Astrocyte of the cerebellum (primary cell): ENCODE results near the gene ECEL1.

ENCODE experiments used
- DNase-seq: peaks from one replicate; pipeline ENCODE4 v3.0.0-alpha.2; 2011; ENCODE audit warnings: low read depth
- H3K4me3 ChIP-seq: 2 replicates; pipeline ENCODE4 v1.5.1; 2011; ENCODE audit warnings: mild to moderate bottlenecking, low read depth, low read length, moderate library complexity
- CTCF ChIP-seq: IDR thresholded peaks from 2 replicates; pipeline ENCODE4 v1.5.1; 2012; ENCODE audit warnings: low read length, low read depth, moderate library complexity, mild to moderate bottlenecking; ENCODE audit errors: missing control alignments
- in situ Hi-C: cut with HindIII; loops from 2 replicates; pipeline ENCODE4 v1.10.0; 2017; ENCODE audit warnings: low sequenced_read_pairs

ECEL1 gene

GRCh38 chr2:232432598-232433184 is 54.9 kb downstream of the ECEL1 start:
- DNase-seq: no peak
- in situ Hi-C loops: loop anchor here (10.0 kb wide), 1 partner anchor 518 kb away; no protein-coding TSS in a partner anchor
- H3K4me3 ChIP-seq: no peak overlapping the region
- no peak for TF ChIP-seq CTCF

- no peak overlapping the region for H3K4me3 ChIP-seq
- in situ Hi-C loops: loop anchor here (10.0 kb wide), 1 partner anchor 517 kb away; no protein-coding TSS in a partner anchor
- TF ChIP-seq CTCF: no peak
- no peak for DNase-seq
Measured at GRCh38 chr2:232431705-232432590, 55.7 kb downstream of the ECEL1 start.
